Fibroblast of lung (primary cell): ENCODE measurements around the gene KRT76. TPM values are rescaled to one million over a fixed set of nuclear protein-coding genes. Genes with fewer than 3 reads are reported as not detected.

Source experiments
- DNase-seq, 2 donors: peaks; one replicate each; pipeline versions ENCODE4 v3.0.0 to v3.0.0-alpha.2; 2010; ENCODE audit warnings: low read depth in 2 of 2
- H2AFZ ChIP-seq: 2 replicates; pipeline ENCODE4 v1.5.1; 2012; ENCODE audit warnings: low read length, control low read depth, inconsistent platforms
- H3K27ac ChIP-seq: 2 replicates; pipeline ENCODE4 v1.5.1; 2011; ENCODE audit warnings: low read length, control low read depth; ENCODE audit not compliant: insufficient read depth
- H3K27me3 ChIP-seq: 2 replicates; pipeline ENCODE4 v1.5.1; 2011; ENCODE audit warnings: mild to moderate bottlenecking, low read length; ENCODE audit not compliant: control insufficient read depth, insufficient read depth
- H3K36me3 ChIP-seq: 2 replicates; pipeline ENCODE4 v1.5.1; 2011; ENCODE audit warnings: low read length; ENCODE audit not compliant: control insufficient read depth, insufficient read depth
- H3K4me1 ChIP-seq: 2 replicates; pipeline ENCODE4 v1.5.1; 2011; ENCODE audit warnings: low read length; ENCODE audit not compliant: control insufficient read depth, insufficient read depth; ENCODE audit errors: extremely low read depth
- H3K4me2 ChIP-seq: 2 replicates; pipeline ENCODE4 v1.5.1; 2011; ENCODE audit warnings: low read length, control low read depth; ENCODE audit not compliant: insufficient read depth; ENCODE audit errors: extremely low read depth
- H3K4me3 ChIP-seq, 4 experiments: fragments of 200-600 bp in 1 of 4; sonication (generic) in 1 of 4; replicated peaks in 1 of 4; 2 replicates each; pipeline ENCODE4 v1.5.1; 2011 to 2016; ENCODE audit warnings: low read length in 4 of 4, low read depth in 3 of 4, mild to moderate bottlenecking in 3 of 4, control low read depth in 2 of 4, inconsistent platforms in 1 of 4, mixed read lengths in 1 of 4; ENCODE audit not compliant: insufficient read depth in 1 of 4; ENCODE audit errors: control extremely low read depth in 1 of 4
- H3K79me2 ChIP-seq: 2 replicates; pipeline ENCODE4 v1.5.1; 2012; ENCODE audit warnings: mild to moderate bottlenecking, low read length, inconsistent platforms; ENCODE audit not compliant: control insufficient read depth, insufficient read depth
- H3K9ac ChIP-seq: 2 replicates; pipeline ENCODE4 v1.5.1; 2011; ENCODE audit warnings: mild to moderate bottlenecking, low read length, control low read depth; ENCODE audit not compliant: insufficient read depth
- H3K9me3 ChIP-seq: 2 replicates; pipeline ENCODE4 v1.5.1; 2012; ENCODE audit warnings: low read depth, low read length; ENCODE audit not compliant: control insufficient read depth, insufficient read depth
- H4K20me1 ChIP-seq: 2 replicates; pipeline ENCODE4 v1.5.1; 2011; ENCODE audit warnings: low read length; ENCODE audit not compliant: control insufficient read depth, insufficient read depth; ENCODE audit errors: extremely low read depth
- CTCF ChIP-seq, 2 donors: IDR thresholded peaks in 1 of 2; conservative IDR thresholded peaks in 1 of 2; 1 replicate in 1 of 2; 2 replicates in 1 of 2; pipeline ENCODE4 v1.5.1; 2011 to 2012; ENCODE audit warnings: low read length in 2 of 2, control low read depth in 1 of 2, inconsistent platforms in 1 of 2, low read depth in 1 of 2, mild to moderate bottlenecking in 1 of 2
- EZH2 ChIP-seq: IDR thresholded peaks from 2 replicates; pipeline ENCODE4 v1.5.1; 2012; ENCODE audit warnings: low read length, control low read depth, mild to moderate bottlenecking; ENCODE audit errors: missing control alignments
- polyA plus RNA-seq, 2 donors: library from polyadenylated mRNA; depleted of rRNA in 1 of 2; stranded (reverse) in 1 of 2; unstranded in 1 of 2; fragments of >200 nt; gene quantifications; 2 replicates each; pipeline ENCODE4 v1.2.1, GENCODE V29; 2011 to 2012; ENCODE audit warnings: missing spikeins in 1 of 2
- total RNA-seq: library from RNA; depleted of rRNA; stranded (reverse); fragments of >200 nt; gene quantifications from 2 replicates; pipeline ENCODE4 v1.2.1, GENCODE V29; 2014

KRT76 gene
- total and polyA plus RNA-seq, 2 donors (not counting 1 experiment from before 2014, with no cell fraction given): not detected

GRCh38 chr12:52818887-52819420 is 41.8 kb upstream of the KRT76 start:
- no peak for DNase-seq
- H4K20me1 ChIP-seq: no peaks in the 10 kb centered on the region
- no peak overlapping the region for H2AFZ ChIP-seq
- H3K4me3 ChIP-seq: no peak overlapping the region
- H3K36me3 ChIP-seq: no peaks in the 10 kb centered on the region
- H3K9ac ChIP-seq: no peak overlapping the region
- no peaks in the 10 kb centered on the region for H3K9me3 ChIP-seq
- H3K4me2 ChIP-seq: no peak overlapping the region
- H3K79me2 ChIP-seq: no peaks in the 10 kb centered on the region
- H3K4me1 ChIP-seq: no peaks in the 10 kb centered on the region
- H3K27me3 ChIP-seq: no peaks in the 10 kb centered on the region
- no peak overlapping the region for H3K27ac ChIP-seq
- TF ChIP-seq CTCF (conservative IDR thresholded peaks at IDR 0.05 in 1 of 2, IDR thresholded peaks at IDR 0.05 in 1 of 2; ENCODE audit: low read depth in 1 of 2, low read length in 2 of 2): no peak
- TF ChIP-seq EZH2: no peak

GRCh38 chr12:52818388-52818787 is 41.2 kb upstream of the KRT76 start:
- no peak overlapping the region for H3K27ac ChIP-seq
- no peak for DNase-seq
- H3K4me1 ChIP-seq: no peaks in the 10 kb centered on the region
- no peaks in the 10 kb centered on the region for H4K20me1 ChIP-seq
- no peak overlapping the region for H3K9ac ChIP-seq
- H3K79me2 ChIP-seq: no peaks in the 10 kb centered on the region
- H3K9me3 ChIP-seq: no peaks in the 10 kb centered on the region
- no peak overlapping the region for H3K4me2 ChIP-seq
- H3K27me3 ChIP-seq: no peaks in the 10 kb centered on the region
- TF ChIP-seq CTCF (conservative IDR thresholded peaks at IDR 0.05 in 1 of 2, IDR thresholded peaks at IDR 0.05 in 1 of 2; ENCODE audit: low read depth in 1 of 2, low read length in 2 of 2) (no peak), EZH2 (no peak)
- no peak overlapping the region for H2AFZ ChIP-seq
- H3K36me3 ChIP-seq: no peaks in the 10 kb centered on the region
- no peak overlapping the region for H3K4me3 ChIP-seq

- H3K27me3 ChIP-seq: no peaks in the 10 kb centered on the region
Measured at GRCh38 chr12:52817699-52818238, 40.6 kb upstream of the KRT76 start.

More at GRCh38 chr12:52817699-52818238, 40.6 kb upstream of the KRT76 start:
- Histone ChIP-seq H3K9ac (no peak overlapping the region), H3K4me2 (no peak overlapping the region), H3K4me1 (no peaks in the 10 kb centered on the region), H4K20me1 (no peaks in the 10 kb centered on the region), H3K9me3 (no peaks in the 10 kb centered on the region), H2AFZ (no peak overlapping the region), H3K36me3 (no peaks in the 10 kb centered on the region), H3K4me3 (no peak overlapping the region), H3K27ac (no peak overlapping the region), H3K79me2 (no peaks in the 10 kb centered on the region)
- DNase-seq: no peak
- TF ChIP-seq CTCF (conservative IDR thresholded peaks at IDR 0.05 in 1 of 2, IDR thresholded peaks at IDR 0.05 in 1 of 2; ENCODE audit: low read depth in 1 of 2, low read length in 2 of 2): no peak
- TF ChIP-seq EZH2: no peak
